GM23248 (cell line): ENCODE measurements around the gene CHST7.

Experiments used
- EZH2 ChIP-seq: fragments of 200-600 bp; sonication (generic); IDR thresholded peaks from 2 replicates; pipeline ENCODE4 v1.6.1; 2018; ENCODE audit warnings: antibody characterized with exemption, mild to moderate bottlenecking; ENCODE audit not compliant: insufficient read depth, poor library complexity, severe bottlenecking
- EZH2phosphoT487 ChIP-seq: fragments of 200-600 bp; sonication (generic); IDR thresholded peaks from 2 replicates; pipeline ENCODE4 v1.6.1; 2018; ENCODE audit warnings: antibody characterized with exemption, moderate library complexity, mild to moderate bottlenecking, low read depth; ENCODE audit not compliant: insufficient read depth

GRCh38 chrX:46624090-46624786 is 50.7 kb downstream of the CHST7 start:
- TF ChIP-seq EZH2phosphoT487 (no peak), EZH2 (no peak)
